HG02885 (cell line): ENCODE results near the gene RNF146.
"Not testable (repeated sequence)": the region's sequence is repeated elsewhere in the genome, so short reads cannot be mapped to it uniquely, and the experiment has no call there.

Source experiments
- ATAC-seq: cut with Tn5 transposase; IDR thresholded peaks from one replicate; pipeline ENCODE4 v1.9.1; 2021; ENCODE audit warnings: mild to moderate bottlenecking; ENCODE audit not compliant: unreplicated experiment, poor library complexity

The RNF146 gene

DNA sequence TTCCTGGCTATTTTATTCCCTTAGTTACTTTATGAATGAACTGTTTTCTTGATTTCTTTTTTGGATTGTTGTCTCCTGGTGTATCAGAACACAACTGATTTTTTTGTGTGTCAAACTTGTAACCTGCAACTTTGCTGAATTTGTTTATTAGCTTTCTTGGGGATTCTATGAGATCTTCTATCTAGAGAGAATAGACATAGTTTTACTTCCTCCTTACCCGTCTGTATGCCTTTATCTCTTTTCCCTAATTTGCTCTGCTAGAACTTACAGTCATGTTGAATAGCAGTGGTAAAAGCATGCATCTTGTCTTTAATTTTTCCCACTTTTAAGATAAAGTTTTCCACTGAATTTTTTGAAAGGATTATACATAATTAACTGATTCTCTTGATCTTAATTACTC is 13.2 kb downstream of the RNF146 start:
- ATAC-seq: peak; percentile 66

DNA sequence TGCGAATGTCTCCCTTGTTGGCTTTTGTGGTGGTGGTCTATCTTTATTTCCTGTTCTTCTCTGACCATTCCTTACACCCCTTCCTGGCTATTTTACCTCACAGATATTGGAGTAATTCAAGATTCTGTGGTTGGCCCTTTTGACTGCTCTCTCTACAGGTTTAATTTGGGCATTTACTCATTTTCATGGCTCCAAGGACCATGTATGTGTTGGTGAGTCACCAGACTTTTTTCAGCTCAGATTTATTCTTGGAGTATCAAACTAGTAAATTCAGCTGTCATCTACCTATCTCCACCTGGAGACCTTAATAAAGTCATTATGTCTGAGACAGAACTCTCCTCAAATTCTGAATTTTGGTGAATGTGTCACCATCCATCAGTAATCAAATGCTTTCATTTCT is 15.5 kb downstream of the RNF146 start:
- ATAC-seq: no peak

DNA sequence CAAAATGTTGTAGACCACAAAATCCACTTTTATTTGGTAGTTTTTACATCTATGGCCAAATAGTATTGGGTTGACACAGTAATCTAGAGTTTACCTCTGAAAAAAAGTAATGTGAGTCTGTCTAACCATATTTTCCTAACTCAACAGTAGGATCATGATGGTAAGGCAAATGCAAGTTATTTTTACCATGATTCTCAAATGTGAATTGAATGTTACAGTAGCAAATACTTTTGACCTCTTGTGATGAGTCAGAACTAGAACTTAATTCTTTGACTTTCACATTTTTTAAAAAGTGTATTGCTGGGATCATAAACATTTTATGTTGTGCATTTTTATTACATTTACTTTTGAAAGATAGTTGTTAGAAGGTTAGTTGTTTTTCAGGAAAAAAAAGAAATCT is 22.0 kb downstream of the RNF146 start:
- peak; percentile 28 for ATAC-seq

DNA sequence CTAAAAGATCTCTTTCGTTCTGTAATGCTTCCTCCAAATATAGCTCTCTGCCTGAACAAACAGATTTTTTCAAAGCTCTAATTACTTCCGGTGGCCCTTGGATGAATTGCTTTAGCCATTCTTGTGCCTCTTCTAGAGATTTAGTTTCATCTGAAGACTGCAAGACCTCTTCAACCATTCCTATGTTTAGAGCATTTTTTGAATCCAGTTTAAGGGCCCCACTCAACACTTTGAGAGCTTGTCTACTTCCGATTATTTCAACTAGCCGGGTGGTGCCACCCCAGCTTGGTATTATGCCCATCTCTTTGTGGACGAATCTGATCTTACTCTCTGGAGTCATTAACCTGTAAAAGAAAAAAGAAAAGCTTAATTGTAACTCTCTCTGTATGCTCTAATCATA is 23.3 kb downstream of the RNF146 start:
- no peak for ATAC-seq

DNA sequence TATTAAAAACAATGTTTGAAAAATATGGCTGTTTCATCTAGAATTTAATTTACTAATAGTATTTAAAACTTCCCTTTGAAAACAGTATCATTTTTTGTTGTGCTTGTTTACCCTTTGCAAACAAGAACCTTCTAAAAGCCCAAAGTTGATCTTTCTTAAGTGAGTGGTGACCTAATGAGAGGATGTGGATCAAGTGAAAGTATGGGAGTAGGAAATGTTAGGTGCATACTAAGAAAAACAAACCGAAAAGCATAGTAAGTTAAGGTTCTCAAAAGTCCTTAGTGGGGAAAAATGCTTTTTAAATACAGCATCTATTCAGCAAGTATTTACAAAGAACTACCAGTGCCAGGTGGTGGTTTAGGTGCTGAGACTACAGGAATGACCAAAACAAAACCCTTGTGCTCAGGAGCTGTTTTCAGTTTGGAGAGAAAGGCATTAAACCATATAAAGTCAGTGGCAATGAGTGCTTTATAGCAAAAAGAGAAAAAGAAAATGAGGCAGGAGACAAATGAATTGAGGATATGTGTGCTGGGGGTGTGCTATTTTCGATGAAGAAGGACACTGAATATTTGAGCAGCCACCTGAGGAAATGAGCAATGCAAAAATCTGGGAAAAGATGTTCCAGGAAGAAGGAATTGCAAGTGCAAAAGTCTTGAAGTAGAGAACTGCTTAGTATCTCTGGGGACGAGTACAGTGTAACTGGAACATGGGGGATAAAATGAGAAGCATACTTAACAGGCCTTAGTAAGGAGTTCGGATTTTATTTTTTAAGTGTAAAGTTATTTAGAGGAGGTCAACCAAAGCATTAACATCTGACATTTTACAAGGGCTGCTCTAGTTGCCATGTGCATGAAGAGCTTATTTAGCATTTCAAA is 24.0 kb downstream of the RNF146 start:
- peak; percentile 40 for ATAC-seq

DNA sequence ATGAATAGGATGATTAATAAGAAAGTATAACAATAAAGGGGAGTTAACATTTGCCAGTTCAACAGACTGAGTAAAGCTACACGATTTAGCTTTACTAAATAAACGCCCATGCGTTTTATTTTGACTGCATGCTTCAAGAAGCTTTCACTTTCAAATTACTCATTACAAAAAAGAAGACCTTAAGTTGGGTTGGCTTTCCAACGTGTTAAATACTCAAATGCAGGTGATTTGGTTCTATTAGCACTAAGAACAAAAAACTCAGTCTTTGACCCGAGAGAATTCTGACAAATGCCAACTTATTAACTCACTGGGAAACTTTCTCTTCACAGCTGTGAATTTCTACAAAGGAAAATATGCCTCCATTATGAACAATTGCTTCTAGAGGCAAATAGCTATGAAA is 24.8 kb downstream of the RNF146 start:
- ATAC-seq: peak; percentile 88

DNA sequence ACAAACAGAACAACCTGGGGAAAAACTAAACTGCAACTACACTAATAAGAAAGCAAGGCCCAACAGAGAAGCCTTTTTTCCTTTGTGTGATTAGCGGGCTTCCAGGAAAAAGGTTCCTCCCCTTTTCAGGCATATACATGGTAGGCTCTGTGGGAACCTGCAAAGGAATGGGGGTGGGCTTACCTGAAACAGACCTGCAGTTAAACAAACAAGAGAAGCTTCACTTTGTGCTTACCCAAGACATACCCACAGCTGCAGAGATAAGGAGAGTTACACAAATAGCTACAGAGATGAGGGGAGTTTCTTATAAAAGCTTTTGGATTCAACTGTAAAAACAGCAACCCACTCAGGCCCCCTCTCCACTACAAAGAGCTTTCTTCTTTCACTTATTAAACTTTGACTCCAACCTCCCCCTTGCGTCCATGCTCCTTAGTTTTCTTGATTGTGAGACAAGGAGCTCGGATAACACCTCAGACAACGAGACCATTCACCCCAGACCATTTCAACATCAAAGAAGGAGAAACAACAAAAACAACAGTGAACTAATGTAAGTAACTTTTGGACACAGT is 30.9 kb downstream of the RNF146 start:
- ATAC-seq: no peak

DNA sequence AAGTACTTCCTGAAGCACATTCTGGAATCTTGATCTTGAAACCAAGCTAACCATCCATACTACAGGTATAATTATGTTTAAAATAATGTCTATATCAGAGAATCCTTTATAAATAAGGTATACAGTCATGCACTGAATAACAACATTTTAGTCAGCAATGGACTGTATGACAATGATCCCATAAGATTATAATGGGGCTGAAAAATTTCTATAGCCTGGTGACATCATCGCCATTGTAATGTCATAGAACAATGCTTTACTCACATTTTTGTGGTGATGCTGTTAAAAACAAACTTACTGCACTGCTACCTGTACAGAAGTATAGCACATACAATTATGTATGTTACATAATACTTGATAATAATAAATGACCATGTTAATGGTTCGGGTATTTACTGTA is 31.8 kb downstream of the RNF146 start:
- ATAC-seq: no peak

DNA sequence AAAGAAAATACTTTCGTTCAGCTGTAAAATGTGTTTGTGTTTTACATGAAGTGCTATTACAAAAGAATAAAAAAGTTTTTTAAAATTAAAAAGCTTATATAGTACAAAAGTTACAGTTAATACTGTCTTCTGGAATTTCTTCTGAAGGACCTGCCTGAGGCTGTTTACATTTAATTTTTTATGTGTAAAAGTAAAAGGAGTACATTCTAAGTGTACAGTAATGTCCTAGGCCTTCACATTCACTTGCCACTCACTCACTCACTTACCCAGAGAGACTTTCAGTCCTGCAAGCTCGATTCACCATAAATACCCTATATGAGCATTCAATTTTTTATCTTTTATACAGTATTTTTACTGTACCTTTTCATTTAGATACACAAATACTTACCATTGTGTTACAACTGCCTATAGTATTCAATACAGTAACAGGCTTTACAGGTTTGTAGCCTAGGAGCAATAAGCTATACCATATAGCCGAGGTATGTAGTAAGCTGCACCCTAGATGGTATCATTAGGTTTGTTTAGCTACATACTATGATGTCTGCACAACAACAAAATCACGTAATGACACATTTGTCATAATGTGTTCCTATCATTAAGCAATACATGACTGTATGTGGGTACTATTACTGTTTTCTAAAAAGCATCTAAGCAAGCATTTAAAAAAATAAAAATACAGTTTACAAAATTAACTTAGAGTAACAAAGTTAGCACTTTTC is 33.0 kb downstream of the RNF146 start:
- no peak for ATAC-seq

DNA sequence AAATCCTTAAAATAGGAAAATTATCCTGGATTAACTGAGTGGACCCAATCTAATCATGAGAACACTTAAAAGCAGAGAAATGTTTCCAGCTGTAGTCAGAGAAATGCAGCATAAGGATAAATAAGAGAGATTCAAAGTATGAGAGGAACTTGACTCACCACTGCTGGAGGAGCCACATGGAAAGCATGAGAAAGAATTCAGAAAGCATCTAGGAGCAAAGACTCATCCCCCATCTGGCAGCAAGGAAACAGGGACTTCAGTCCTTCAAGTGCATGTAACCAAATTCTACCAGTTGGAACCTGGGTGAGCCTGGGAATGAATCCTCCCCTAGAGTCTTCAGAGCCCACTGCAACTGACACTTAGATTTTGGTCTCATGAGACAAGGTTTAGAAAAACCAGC is 33.7 kb downstream of the RNF146 start:
- no peak for ATAC-seq

DNA sequence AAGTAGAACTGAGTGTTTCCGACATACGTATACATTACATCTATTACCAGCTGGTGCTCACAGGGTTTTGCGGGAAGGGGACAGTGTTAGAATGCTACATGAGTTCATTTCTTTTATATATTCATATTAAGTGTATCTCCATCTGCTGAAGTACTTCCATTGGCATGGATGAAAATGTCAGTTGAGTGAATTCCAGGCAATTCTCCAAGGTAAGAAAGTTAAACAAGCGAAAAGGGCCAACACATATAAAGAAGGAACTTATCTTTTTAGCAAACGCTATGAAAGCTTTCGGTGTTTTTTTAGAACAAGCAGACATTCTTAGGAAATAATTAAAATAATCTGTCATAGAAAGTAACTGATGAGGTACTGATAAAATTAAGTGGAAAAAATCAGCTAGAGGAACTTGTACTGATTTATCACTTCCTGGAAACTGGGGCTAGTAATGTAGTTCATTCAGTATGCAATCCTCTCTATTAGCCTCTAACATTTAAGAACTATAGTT is 34.6 kb downstream of the RNF146 start:
- no peak for ATAC-seq

DNA sequence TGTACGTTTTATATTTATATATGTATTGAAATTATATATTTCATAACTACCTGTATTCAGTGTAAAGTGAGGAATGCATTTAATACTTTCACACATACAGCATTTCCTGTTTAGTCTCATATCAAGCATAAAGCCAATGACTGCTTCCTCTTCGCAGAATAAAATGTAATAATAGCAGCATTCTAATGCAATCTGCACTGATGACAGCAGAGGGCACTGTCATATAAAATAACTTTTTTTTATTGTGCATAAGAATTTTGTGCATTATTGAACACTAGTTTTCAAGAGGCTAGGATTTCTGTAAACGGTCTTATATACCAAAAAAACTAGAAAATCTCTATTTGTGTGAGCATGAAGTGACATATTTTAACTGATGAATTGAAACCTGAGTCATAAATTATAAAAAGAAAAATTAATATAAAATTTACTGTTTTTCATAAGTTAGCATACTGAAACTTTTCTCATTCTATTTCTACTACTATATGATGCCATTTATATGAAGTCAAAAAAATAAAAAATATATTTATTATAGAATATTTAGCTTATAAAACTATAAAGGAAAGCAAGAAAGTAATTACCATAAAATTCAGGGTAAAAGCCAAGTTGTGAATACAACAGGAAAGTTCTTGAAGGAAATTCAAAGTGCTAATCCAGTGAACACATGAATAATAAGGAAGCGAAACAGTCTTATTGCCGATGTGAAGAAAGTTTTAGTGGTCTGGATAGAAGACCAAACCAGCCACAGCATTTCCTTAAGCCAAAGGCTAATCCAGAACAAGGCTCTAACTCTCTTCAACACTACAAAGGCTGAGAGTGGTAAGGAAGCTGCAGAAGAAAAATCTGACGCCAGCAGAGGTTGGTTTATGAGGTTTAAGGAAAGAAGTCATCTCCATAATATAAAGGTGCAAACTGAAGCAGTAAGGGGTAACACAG is 36.3 kb downstream of the RNF146 start:
- ATAC-seq: peak; percentile 79

DNA sequence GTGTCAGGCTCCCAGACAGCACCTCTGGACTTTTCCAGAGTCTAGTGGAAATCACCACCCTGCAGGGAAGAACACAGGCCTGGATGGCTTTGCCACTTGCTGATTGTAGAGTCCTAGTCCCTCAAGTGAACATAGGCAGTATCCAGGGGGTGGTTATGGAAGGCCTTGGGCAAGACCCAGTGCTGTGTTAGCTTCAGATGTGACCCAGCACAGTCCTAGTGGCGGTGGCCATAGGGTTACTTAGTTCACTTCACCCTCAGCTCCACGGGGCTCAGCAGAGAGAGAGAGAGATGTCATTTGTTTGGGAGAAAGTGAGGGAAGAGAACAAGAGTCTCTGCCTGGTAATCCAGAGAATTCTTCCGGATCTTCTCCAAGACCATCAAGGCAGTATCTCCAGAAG is 37.3 kb downstream of the RNF146 start:
- ATAC-seq: no peak

DNA sequence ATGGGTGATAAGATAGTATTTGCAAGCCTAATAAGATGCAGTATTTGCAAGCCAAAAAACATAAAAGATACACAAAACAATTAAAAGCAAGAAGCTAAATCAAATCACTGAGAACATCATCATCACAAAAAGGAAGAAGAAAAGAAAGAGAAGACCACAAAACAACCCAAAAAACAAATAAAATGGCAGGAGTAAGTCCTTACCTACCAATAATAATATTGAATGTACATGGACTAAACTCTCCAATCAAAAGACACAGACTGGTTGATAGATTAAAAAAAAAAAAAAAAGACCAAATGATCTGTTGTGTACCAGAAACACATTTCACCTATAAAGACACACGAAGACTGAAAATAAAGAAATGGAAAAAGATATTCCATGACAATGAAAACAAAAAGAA is 39.1 kb downstream of the RNF146 start:
- ATAC-seq: no peak

DNA sequence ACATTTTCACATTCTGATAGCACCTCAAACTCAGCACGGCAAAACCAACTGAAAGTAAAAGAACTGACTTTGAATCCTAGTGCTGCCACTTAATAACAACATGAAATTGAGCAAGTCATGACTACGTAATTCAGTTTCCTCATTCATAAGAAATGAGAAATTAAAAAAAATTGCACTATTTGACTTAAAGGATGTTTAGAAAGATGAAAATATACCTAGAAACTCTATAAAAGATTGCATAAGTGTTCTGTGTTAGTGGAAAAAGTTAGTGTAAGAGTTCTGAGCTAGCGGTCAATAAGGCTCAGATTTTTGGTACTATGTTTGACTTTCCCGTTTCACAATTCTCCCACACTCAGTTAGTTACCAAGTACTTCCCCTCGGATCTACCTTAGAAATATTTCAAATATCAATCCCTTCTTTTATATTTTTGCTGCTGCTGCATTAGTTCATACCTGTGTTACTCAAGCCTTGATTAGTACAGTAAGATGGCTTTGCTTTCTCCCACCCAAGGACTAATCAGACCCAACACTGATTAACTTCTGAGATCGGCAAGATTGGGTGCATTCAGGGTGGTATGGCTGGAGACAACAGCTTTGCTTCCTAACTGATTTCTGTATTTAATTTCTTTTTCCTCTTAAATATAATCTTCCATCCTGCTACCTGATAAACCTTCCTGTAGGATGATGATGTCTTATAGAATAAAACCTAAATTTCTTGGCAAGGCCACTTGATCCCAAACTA is 50.9 kb downstream of the RNF146 start:
- no peak for ATAC-seq

DNA sequence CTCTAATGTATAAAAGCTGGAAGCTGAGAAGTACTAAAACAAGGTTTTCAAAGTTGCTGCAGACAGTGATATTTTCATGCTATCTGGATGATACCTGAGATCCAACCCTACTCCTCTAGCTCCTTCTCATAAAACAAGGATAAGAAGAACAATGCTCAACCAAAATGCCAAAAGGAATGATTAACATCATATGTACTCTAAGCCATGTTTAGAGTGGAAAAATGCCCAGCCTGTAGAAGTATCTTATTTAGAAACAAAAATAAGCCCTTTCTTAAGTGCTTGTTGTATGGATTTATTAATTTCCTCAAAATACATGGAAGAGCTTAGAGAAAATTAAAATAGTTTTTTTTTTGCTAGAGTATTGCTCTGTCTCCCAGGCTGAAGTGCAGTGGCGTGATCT is 53.0 kb downstream of the RNF146 start:
- ATAC-seq: no peak

DNA sequence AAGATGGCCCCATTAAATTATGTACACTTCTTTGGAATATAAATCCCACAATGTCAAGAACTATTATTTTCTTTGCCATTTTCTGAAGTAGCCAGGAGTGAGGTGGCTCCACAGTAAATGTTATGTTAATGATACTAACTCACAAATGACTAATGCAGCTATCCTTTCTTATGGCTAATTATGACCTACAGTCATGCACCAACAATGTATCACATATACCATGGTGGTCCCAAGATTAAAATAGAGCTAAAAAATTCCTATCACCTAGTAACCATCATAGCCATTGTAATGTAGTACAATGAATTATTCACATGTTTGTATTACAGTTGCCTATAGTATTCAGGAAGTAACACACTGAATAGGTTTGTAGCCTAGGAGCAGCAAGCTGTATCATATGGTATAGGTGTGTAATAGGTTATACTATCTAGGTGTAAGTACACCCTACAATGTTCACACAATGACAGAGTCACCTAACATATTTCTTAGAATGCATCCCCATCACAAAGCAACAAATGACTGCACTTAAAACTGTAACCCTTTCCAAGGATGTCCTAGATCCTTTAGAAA is 61.5 kb downstream of the RNF146 start:
- no peak for ATAC-seq

DNA sequence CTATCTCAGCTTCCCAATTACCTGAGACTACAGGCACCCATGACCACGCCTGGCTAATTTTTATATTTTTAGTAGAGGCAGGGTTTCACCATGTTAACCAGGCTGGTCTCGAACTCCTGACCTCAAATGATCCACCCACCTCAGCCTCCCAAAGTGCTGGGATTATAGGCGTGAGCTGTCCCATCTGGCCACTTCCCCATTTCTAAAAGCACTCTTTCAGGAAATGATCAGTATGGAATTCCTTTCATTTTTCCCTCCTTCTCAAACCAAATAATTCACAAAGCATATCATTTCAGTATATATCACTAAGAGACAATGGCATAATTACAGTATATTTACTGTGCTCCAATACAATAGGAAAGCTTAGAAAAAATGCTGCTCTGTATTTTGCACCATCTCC is 64.6 kb downstream of the RNF146 start:
- not testable (repeated sequence) for ATAC-seq

DNA sequence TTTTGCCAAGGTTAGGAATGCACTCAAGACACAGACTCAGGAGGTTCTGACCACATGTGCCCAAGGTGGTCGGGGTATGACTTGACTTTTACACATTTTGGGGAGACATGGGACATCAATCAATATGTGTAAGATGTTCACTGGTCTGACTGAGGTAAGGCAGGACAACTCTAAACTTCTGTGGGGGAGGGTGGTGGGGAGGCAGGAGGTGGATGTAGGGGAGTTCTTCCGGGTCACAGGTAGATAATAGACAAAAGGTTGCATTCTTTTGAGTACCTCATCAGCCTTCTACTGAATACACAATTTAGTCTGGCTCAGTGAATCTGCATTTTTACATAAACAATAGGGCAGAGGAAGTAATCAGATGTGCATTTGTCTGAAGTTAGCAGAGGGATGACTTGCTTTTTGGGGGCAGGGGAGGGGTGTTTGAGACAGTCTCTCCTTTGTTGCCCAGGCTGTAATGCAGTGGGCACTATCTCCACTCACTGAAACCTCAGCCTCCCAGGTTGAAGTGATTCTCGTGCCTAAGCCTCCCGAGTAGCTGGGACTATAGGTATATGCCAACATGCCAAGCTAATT is 65.8 kb downstream of the RNF146 start:
- ATAC-seq: no peak
